ENCODE results near the gene GMPR2. TPM values are rescaled to one million over a fixed set of nuclear protein-coding genes. Genes with fewer than 3 reads are reported as not detected.

The GMPR2 gene
- total and polyA plus RNA-seq, 8 donors, result 13.9 to 204 (median 43.3) TPM

DNA sequence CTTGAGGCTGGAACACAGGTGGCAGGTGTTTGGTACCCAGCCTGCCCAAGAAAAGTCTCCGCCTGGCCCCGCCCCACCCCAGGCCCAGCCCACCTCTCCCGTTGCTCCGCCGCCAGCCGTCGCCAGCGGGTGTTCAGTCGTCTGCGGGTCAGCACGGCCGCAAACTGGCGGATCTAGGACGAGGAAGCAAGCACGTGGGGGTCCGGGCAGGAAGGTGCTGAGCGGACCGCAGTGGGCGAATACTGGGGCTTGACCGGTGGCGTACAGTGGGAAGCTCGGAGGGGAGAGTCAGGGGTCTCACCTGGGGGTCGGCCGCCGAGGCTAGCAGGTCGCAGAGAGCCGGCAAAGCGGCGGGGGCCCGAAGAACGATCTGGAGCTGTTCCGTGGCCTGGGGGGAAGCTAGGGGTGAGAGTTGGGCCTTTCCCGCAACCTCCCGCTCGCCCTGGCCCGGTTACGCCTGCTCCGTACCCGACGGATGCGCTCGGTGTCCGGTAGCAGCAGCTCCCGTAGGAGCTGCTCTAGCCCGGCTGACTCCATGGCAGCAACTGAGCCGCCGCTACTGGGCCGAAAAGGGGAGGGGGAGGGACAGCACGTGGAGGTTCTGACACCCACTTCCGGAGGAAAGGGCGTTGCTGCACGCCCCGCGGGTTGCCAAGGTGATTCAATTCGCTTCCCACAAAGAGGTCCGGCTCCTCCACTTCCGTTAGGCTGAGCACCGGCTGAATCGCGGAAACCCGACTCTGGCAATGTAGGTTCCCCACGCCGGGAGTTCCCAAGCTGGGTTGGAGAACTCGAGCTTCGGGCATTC lies 44.3 kb upstream of the GMPR2 start, which contains the start of gene IPO4:
Gene IPO4 (minus strand): TSS at position 566 of the 808 bp plus-strand sequence. CDS start 29 bp downstream, at position 537.
- TF ChIP-seq EP300 (IDR thresholded peaks at IDR 0.05), result peak; percentile 31
- TF ChIP-seq POLR2AphosphoS5 (IDR thresholded peaks at IDR 0.05), result peak; percentile 50 to 94 (median 86)
- no peak for TF ChIP-seq POLR2A (IDR thresholded peaks at IDR 0.05)
- TF ChIP-seq, protein P1, sequence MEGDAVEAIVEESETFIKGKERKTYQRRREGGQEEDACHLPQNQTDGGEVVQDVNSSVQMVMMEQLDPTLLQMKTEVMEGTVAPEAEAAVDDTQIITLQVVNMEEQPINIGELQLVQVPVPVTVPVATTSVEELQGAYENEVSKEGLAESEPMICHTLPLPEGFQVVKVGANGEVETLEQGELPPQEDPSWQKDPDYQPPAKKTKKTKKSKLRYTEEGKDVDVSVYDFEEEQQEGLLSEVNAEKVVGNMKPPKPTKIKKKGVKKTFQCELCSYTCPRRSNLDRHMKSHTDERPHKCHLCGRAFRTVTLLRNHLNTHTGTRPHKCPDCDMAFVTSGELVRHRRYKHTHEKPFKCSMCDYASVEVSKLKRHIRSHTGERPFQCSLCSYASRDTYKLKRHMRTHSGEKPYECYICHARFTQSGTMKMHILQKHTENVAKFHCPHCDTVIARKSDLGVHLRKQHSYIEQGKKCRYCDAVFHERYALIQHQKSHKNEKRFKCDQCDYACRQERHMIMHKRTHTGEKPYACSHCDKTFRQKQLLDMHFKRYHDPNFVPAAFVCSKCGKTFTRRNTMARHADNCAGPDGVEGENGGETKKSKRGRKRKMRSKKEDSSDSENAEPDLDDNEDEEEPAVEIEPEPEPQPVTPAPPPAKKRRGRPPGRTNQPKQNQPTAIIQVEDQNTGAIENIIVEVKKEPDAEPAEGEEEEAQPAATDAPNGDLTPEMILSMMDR (IDR thresholded peaks at IDR 0.05), result peak in 1 of 7 experiments; percentile 12
- Histone ChIP-seq H3K27me3 (no peaks in the 10 kb centered on the region), H3K4me1 (peaks cover 13 to 52% (median 34%) of the 10 kb centered on the region in 4 donors), H3K9me3 (no peaks in the 10 kb centered on the region), H3K27ac (peak within 1 kb of the TSS; percentile 68 to 87 (median 83)), H3K36me3 (peaks cover 33 to 77% (median 70%) of the 10 kb centered on the region in 4 donors), H3K4me3 (peak within 1 kb of the TSS; percentile 69 to 96 (median 78))
- peak; percentile 95 to 98 for DNase-seq
- 0 to 1% (median 1%) methylated on average over 37 to 65 of the region's 65 CpGs for WGBS, 5 donors
- intact Hi-C loops (cut with DNase I; ENCODE audit: low total_unique reads), result no loop called here

GRCh38 chr14:24189059-24189375 lies 43.7 kb upstream of the GMPR2 start:
- intact Hi-C loops (cut with DNase I; ENCODE audit: low total_unique reads), result no loop called here
- H3K36me3 ChIP-seq, result peaks cover 28 to 72% (median 64%) of the 10 kb centered on the region in 4 donors
- WGBS, 5 donors, result 0 to 4% (median 1%) methylated on average over 3 of the region's 3 CpGs
- no peaks in the 10 kb centered on the region for H3K9me3 ChIP-seq
- H3K27ac ChIP-seq, result peak overlapping the region in 4 of 5 donors; percentile 39 to 87 (median 84)
- peaks cover 16 to 56% (median 38%) of the 10 kb centered on the region in 4 donors for H3K4me1 ChIP-seq
- DNase-seq, result no peak
- TF ChIP-seq POLR2A (IDR thresholded peaks at IDR 0.05), result no peak
- TF ChIP-seq, protein P1 (IDR thresholded peaks at IDR 0.05), result no peak
- TF ChIP-seq EP300 (IDR thresholded peaks at IDR 0.05), result no peak
- TF ChIP-seq POLR2AphosphoS5 (IDR thresholded peaks at IDR 0.05), result no peak
- peak overlapping the region in 3 of 4 donors; percentile 69 to 96 (median 87) for H3K4me3 ChIP-seq
- H3K27me3 ChIP-seq, result no peaks in the 10 kb centered on the region

DNA sequence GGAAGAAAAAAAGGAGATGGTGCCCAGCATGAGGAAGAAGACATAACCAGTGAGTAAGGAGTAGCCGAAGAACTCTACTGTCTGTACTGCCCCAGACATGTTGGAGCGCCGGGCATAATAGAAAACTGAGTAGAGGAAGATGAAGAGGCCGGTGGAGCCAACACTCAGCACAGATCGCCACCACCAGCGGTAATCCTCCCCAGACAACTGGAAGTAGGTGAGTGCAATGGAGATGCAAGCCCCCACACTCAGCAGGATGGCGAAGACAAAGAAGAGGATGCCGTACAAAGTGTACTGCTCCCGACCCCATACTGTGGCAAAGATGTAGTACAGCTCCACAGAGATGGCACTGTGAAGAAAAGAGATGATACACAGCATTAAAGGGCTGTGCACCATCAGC lies 43.3 kb upstream of the GMPR2 start:
- Histone ChIP-seq H3K27me3 (no peaks in the 10 kb centered on the region), H3K9me3 (no peaks in the 10 kb centered on the region), H3K4me3 (no peak overlapping the region), H3K36me3 (peaks cover 23 to 67% (median 60%) of the 10 kb centered on the region in 4 donors), H3K27ac (peak overlapping the region in 3 of 5 donors; percentile 39 to 87 (median 86)), H3K4me1 (peaks cover 20 to 60% (median 42%) of the 10 kb centered on the region in 4 donors)
- WGBS, 5 donors, result 94 to 95% (median 94%) methylated on average over 9 of the region's 9 CpGs
- DNase-seq, result no peak
- TF ChIP-seq, protein P1 (IDR thresholded peaks at IDR 0.05), result no peak
- TF ChIP-seq POLR2AphosphoS5 (IDR thresholded peaks at IDR 0.05), result no peak
- TF ChIP-seq EP300 (IDR thresholded peaks at IDR 0.05), result no peak
- no peak for TF ChIP-seq POLR2A (IDR thresholded peaks at IDR 0.05)
- intact Hi-C loops (cut with DNase I; ENCODE audit: low total_unique reads), result no loop called here

DNA sequence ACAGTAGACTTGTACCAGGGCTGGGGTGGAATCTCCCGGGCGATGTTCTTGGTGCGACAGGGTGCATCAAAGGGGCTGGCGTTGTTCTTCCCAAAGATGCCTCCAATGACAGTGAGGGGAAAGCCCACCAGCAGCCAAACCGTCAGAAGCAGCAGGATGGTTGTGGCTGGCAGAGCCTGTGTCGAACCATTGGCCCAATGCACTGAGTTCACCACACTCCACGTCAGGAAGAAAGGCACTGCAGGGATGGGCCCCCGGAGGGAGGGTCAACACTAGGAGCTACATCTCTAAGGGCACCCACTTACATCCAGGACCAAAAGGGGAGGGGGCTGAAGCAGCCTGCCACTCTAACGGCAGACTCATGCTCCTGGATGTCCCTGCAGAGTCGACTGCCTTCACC lies 42.3 kb upstream of the GMPR2 start:
- Histone ChIP-seq H3K36me3 (peaks cover 16 to 58% (median 50%) of the 10 kb centered on the region in 4 donors), H3K4me3 (no peak overlapping the region), H3K27me3 (no peaks in the 10 kb centered on the region), H3K4me1 (peaks cover 25 to 65% (median 49%) of the 10 kb centered on the region in 4 donors), H3K9me3 (no peaks in the 10 kb centered on the region), H3K27ac (no peak overlapping the region)
- no peak for DNase-seq
- TF ChIP-seq POLR2AphosphoS5 (IDR thresholded peaks at IDR 0.05) (no peak), POLR2A (IDR thresholded peaks at IDR 0.05) (no peak), EP300 (IDR thresholded peaks at IDR 0.05) (no peak)
- TF ChIP-seq, protein P1 (IDR thresholded peaks at IDR 0.05), result no peak
- 79 to 92% (median 90%) methylated on average over 10 of the region's 10 CpGs for WGBS, 5 donors
- intact Hi-C loops (cut with DNase I; ENCODE audit: low total_unique reads), result no loop called here

Data from stomach (tissue), 9 donors.